A673 (cell line): ENCODE data around the gene KRR1. TPM values are rescaled to one million over a fixed set of nuclear protein-coding genes. Genes with fewer than 3 reads are reported as not detected.
"Not testable (repeated sequence)": the region's sequence is repeated elsewhere in the genome, so short reads cannot be mapped to it uniquely, and the experiment has no call there.

ENCODE experiments used
- BruUV-seq: library from RNA; stranded (reverse); fragments of 400-500 nt; replicated peaks from 2 replicates; lab custom pipeline; 2021; lab: Mats Ljungman, UMichigan
- CTCF ChIA-PET: fragments of 300-600 bp; sonication (Branson Sonifier 250); formaldehyde crosslinking; loops from one replicate; lab custom pipeline; 2022; ENCODE audit warnings: antibody characterized with exemption; lab: Charles Lee
- POLR2A ChIA-PET: fragments of 300-600 bp; sonication (Branson Sonifier 250); formaldehyde crosslinking; loops from one replicate; lab custom pipeline; 2022; ENCODE audit warnings: antibody characterized with exemption; ENCODE audit not compliant: low non-redundant PET; lab: Charles Lee
- DNase-seq: peaks from one replicate; pipeline ENCODE4 v3.0.0-alpha.2; 2015; ENCODE audit warnings: low spot score
- H3K27ac ChIP-seq: fragments of 200-600 bp; sonication (generic); 2 replicates; pipeline ENCODE4 v1.5.1; 2016; ENCODE audit warnings: mixed run types, low read depth, mild to moderate bottlenecking, mixed read lengths, antibody characterized with exemption, low read length; ENCODE audit not compliant: poor library complexity, severe bottlenecking
- H3K27me3 ChIP-seq: fragments of 200-600 bp; sonication (generic); replicated peaks from 2 replicates; pipeline ENCODE4 v1.6.1; 2017; ENCODE audit warnings: mixed run types, low read depth, mild to moderate bottlenecking, mixed read lengths, antibody characterized with exemption, low read length; ENCODE audit not compliant: insufficient read depth, poor library complexity
- H3K36me3 ChIP-seq: fragments of 200-600 bp; sonication (generic); 2 replicates; pipeline ENCODE4 v1.6.1; 2016; ENCODE audit warnings: mixed run types, mild to moderate bottlenecking, mixed read lengths, antibody characterized with exemption, low read length; ENCODE audit not compliant: insufficient read depth, poor library complexity, severe bottlenecking
- H3K4me1 ChIP-seq: fragments of 200-600 bp; sonication (generic); 2 replicates; pipeline ENCODE4 v1.6.1; 2017; ENCODE audit warnings: mixed run types, mild to moderate bottlenecking, mixed read lengths, antibody characterized with exemption, low read length; ENCODE audit not compliant: insufficient read depth, poor library complexity, severe bottlenecking
- H3K4me3 ChIP-seq: fragments of 200-600 bp; sonication (generic); 2 replicates; pipeline ENCODE4 v1.5.1; 2016; ENCODE audit warnings: low read depth, mixed run types, mild to moderate bottlenecking, mixed read lengths, low read length; ENCODE audit not compliant: poor library complexity, severe bottlenecking
- H3K9me3 ChIP-seq: fragments of 200-600 bp; sonication (generic); 2 replicates; pipeline ENCODE4 v1.6.1; 2016; ENCODE audit warnings: mixed run types, low read depth, mild to moderate bottlenecking, mixed read lengths, antibody characterized with exemption, low read length; ENCODE audit not compliant: poor library complexity, severe bottlenecking
- CTCF ChIP-seq: fragments of 300-800, 200-600 bp; sonication (generic); conservative IDR thresholded peaks from 2 replicates; pipeline ENCODE4 v1.5.1; 2017; ENCODE audit warnings: low read depth, mild to moderate bottlenecking, antibody characterized with exemption, low read length, moderate library complexity, mixed read lengths
- EZH2 ChIP-seq: fragments of 200-600 bp; sonication (generic); IDR thresholded peaks from 2 replicates; pipeline ENCODE4 v1.6.1; 2017; ENCODE audit warnings: borderline replicate concordance, low read depth, mild to moderate bottlenecking, mixed read lengths, antibody characterized with exemption, low read length; ENCODE audit not compliant: poor library complexity, severe bottlenecking
- intact Hi-C: fragments of 100-400 bp; cut with micrococcal nuclease; formaldehyde crosslinking; loops from one replicate; pipeline ENCODE4 v1.10.0; 2022; ENCODE audit not compliant: unreplicated experiment
- total RNA-seq: library from RNA; stranded (reverse); gene quantifications from 2 replicates; pipeline ENCODE4 v1.2.3, GENCODE V29; 2021

The KRR1 gene
- total RNA-seq, 1 experiment from 2014 or later = 85.9 TPM

DNA sequence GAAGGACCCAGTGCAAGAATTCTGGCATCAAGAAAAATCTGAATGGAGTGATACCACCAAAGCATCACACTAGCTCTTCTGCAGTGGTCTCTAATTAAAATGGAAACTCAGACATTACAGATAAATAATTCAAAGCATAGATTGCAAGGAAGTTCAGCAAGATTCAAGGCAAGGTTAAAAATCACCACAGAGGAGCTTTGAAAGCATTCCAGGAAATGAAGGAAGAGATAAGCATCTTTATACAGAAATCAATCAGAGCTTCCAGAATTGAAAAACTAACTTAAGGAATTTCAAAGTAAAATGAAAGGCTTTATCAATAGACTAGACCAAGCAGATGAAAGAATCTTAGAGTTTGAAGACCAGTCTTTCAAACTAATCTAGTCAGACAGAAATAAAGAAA, 51.2 kb downstream of the KRR1 start:
- POLR2A ChIA-PET = no interaction called here
- no peak overlapping the region for H3K4me3 ChIP-seq
- intact Hi-C loops = no loop called here

DNA sequence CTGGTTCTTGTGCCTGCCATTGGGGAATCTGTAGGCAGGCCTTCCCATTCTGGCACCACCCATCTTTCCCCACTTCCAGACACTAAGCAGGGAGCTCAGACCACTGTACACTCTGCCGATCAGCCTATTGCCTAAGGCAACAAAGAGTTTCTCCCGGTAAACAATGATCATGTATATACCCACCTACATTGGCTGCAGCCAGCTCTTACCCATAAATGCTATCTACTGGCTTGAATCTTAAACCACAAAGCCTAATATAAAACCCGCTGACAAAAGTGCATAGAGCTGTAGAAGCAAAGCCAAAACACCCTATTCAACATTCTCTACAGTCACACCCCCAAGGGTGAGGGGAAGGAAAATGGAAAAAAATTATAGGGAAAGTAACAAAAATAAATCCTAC, 51.7 kb downstream of the KRR1 start:
- H3K27me3 ChIP-seq = no peaks in the 10 kb centered on the region
- no peaks in the 10 kb centered on the region for H3K36me3 ChIP-seq
- no peak overlapping the region for H3K27ac ChIP-seq
- no TSS peak for BruUV-seq
- DNase-seq = no peak
- ChIA-PET POLR2A (no interaction called here), CTCF (no interaction called here)
- intact Hi-C loops = no loop called here
- TF ChIP-seq CTCF (no peak), EZH2 (no peak)
- H3K4me1 ChIP-seq = no peaks in the 10 kb centered on the region
- H3K4me3 ChIP-seq = no peak overlapping the region
- peaks cover 6% of the 10 kb centered on the region for H3K9me3 ChIP-seq

More for the DNA sequence above, 51.2 kb downstream of the KRR1 start:
- Histone ChIP-seq H3K9me3 (peaks cover 6% of the 10 kb centered on the region), H3K4me1 (no peaks in the 10 kb centered on the region), H3K36me3 (no peaks in the 10 kb centered on the region), H3K27me3 (no peaks in the 10 kb centered on the region), H3K27ac (no peak overlapping the region)
- no TSS peak for BruUV-seq
- DNase-seq = no peak
- CTCF ChIA-PET = no interaction called here
- TF ChIP-seq CTCF (no peak), EZH2 (no peak)

GRCh38 chr12:75457866-75458265, 53.5 kb downstream of the KRR1 start:
- POLR2A ChIA-PET, intact Hi-C loops, H3K36me3 ChIP-seq, BruUV-seq, H3K9me3 ChIP-seq, H3K4me3 ChIP-seq, CTCF ChIA-PET, H3K27me3 ChIP-seq, DNase-seq, H3K4me1 ChIP-seq, H3K27ac ChIP-seq: not testable (repeated sequence)

DNA sequence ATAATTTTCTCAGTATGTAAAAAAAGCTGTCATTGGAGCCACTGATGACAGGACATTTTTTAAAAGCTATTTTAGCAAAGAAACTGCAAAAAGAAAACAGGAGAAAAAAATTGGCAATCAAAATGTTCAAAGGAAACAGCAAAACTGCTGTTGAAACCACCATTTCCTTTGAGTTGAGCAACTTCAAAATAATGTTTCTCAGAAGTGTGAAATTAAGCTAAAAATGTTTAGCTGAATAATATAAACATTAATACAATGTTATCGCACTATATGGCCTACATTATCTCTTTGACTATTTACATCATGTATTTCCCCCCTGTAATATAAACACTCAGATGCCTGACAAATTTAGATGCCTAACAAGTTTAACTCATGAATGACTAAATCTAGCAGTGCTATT, 54.2 kb downstream of the KRR1 start:
- CTCF ChIA-PET = no interaction called here

More for the DNA sequence above, 54.2 kb downstream of the KRR1 start:
- BruUV-seq = no TSS peak
- TF ChIP-seq EZH2 (no peak), CTCF (no peak)
- no peaks in the 10 kb centered on the region for H3K36me3 ChIP-seq
- no peaks in the 10 kb centered on the region for H3K9me3 ChIP-seq
- POLR2A ChIA-PET = no interaction called here
- no peaks in the 10 kb centered on the region for H3K27me3 ChIP-seq
- intact Hi-C loops = no loop called here
- H3K4me3 ChIP-seq = no peak overlapping the region
- no peak for DNase-seq
- no peaks in the 10 kb centered on the region for H3K4me1 ChIP-seq
- H3K27ac ChIP-seq = no peak overlapping the region
